Activated CD4-positive, alpha-beta T cell treated with anti-CD3 and anti-CD28 coated beads, Interleukin-2, amount 10 ng/mL, durations not matched to agents 7 days and 5 days (primary cell): Measurements from ENCODE around the gene WAPL. TPM values are rescaled to one million over a fixed set of nuclear protein-coding genes. Genes with fewer than 3 reads are reported as not detected.
"Not testable (repeated sequence)": the region's sequence is repeated elsewhere in the genome, so short reads cannot be mapped to it uniquely, and the experiment has no call there.

Experiments
- CTCF ChIA-PET: fragments of 350-600 bp; sonication (Branson Sonifier 250); formaldehyde crosslinking; loops from one replicate; lab custom pipeline; 2021; ENCODE audit warnings: antibody characterized with exemption; lab: Charles Lee
- POLR2A ChIA-PET: fragments of 350-600 bp; sonication (Branson Sonifier 250); formaldehyde crosslinking; loops from one replicate; lab custom pipeline; 2021; ENCODE audit warnings: antibody characterized with exemption; lab: Charles Lee
- DNase-seq: peaks from one replicate; pipeline ENCODE4 v3.0.0-alpha.2; 2020
- H3K27ac Mint-ChIP-seq: one replicate; pipeline ENCODE4 v1.8.0; 2021; ENCODE audit warnings: mild to moderate bottlenecking, moderate library complexity, mixed read lengths
- H3K27me3 Mint-ChIP-seq: one replicate; pipeline ENCODE4 v1.8.0; 2021; ENCODE audit warnings: mixed read lengths
- H3K36me3 Mint-ChIP-seq: one replicate; pipeline ENCODE4 v1.8.0; 2021; ENCODE audit warnings: low read depth, mixed read lengths
- H3K4me1 Mint-ChIP-seq: one replicate; pipeline ENCODE4 v1.8.0; 2021; ENCODE audit warnings: mixed read lengths
- H3K4me3 Mint-ChIP-seq: one replicate; pipeline ENCODE4 v1.8.0; 2021; ENCODE audit warnings: mild to moderate bottlenecking, moderate library complexity, mixed read lengths
- H3K9me3 Mint-ChIP-seq: one replicate; pipeline ENCODE4 v1.8.0; 2021; ENCODE audit warnings: mixed read lengths
- total RNA-seq, 2 experiments: library from RNA; stranded (reverse); gene quantifications; one replicate each; pipeline ENCODE4 v1.2.3, GENCODE V29; 2021

Gene WAPL
- total RNA-seq, 2 experiments from 2014 or later = 50.3 to 54.4 TPM

DNA sequence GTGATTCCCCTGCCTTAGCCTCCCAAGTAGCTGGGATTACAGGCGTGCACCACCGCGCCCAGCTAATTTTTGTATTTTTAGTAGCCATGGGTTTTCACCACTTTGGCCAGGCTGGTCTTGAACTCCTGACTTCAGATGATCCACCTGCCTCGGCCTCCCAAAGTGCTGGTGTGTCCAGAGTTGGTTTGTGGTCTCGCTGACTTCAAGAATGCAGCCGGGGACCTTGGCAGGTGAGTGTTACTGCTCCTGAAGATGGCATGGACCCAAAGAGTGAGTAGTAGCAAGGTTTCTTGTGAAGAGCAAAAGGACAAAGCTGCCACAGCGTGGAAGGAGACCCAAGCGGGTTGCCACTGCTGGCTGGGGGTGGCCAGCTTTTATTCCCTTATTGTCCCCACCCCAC, 16.4 kb upstream of the WAPL start:
- POLR2A ChIA-PET, H3K9me3 Mint-ChIP-seq, H3K36me3 Mint-ChIP-seq, H3K27me3 Mint-ChIP-seq, DNase-seq, H3K4me3 Mint-ChIP-seq, H3K27ac Mint-ChIP-seq: not testable (repeated sequence)
- CTCF ChIA-PET = interaction anchor here (0.6 to 1.4 kb wide), 2 partner anchors 100 to 138 kb away, joined by 3 read pairs; no protein-coding TSS in a partner anchor
- H3K4me1 Mint-ChIP-seq = peaks cover 27% of the 10 kb centered on the region

DNA sequence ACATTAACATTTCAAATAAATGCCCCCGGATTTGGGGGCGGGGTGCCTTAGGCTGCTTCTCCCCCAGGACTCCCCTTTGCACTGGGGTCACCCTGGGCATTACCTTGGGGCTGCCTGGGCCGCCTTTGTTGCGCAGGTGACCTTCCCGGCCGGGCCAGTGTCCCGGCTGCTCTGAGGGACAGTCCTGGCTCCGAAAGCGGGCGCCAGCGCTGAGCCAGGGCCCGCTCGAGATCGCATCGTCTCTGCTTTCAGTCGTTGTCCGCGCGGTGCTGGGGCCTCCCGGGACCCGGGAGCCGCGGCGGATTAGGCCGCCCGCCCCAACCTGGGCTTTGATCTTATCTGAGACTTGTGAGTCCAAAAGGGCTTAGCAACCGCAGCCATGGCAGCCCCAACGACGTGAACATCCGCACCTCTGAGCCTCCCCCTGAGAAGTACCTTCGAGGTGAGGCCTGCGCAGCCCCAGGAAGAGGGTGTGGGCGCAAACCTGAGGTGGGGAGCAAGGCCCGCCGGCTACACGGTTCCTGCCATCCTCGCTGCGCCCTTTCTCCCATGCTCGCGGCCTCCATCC, 14.8 kb upstream of the WAPL start:
- POLR2A ChIA-PET = no interaction called here
- peak overlapping the region; percentile 79 for H3K27ac Mint-ChIP-seq
- peak overlapping the region; percentile 52 for H3K4me3 Mint-ChIP-seq
- peak; percentile 55 for DNase-seq
- no peaks in the 10 kb centered on the region for H3K27me3 Mint-ChIP-seq
- H3K9me3 Mint-ChIP-seq = peaks cover 2% of the 10 kb centered on the region
- peaks cover 2% of the 10 kb centered on the region for H3K36me3 Mint-ChIP-seq
- CTCF ChIA-PET = interaction anchor here (1.4 kb wide), 1 partner anchor 136 kb away, joined by 3 read pairs; no protein-coding TSS in a partner anchor
- peaks cover 27% of the 10 kb centered on the region for H3K4me1 Mint-ChIP-seq

DNA sequence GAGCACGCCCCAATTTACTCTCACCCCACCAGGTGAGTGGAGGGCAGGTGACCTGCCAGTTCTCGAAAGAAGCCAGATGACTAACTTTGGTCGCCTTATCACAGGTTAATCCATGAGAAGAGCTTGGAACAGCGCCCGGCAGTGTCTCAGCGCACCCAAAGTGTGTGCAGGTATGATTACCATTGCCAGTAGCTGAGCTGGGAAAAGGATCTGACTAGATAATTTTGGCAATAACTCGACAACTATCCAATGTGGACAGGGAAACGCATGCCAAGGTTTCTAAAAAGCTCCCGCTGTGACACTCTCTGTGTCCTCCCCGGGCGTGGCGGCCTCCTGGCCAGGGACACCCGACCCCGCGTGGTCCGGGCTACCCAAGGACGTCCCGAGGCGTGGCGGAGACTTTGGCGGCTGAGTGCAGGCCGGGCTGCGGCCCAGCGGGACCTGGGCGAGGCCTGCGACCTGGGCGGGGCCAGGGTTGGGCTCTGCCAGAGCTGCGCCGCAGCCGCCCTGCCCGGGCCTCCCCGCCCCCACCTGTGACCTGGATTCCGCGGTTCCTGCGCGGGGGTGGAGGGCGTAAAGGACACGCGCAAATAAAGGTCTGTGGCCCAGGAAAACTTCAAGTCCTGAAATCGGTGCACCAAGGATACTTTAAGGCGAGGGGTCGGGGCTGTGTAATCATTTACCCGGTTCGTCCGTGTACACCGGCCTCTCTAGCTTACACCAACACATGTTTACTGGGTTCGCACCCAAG, 13.7 kb upstream of the WAPL start:
- DNase-seq = no peak
- Mint-ChIP-seq H3K27me3 (no peaks in the 10 kb centered on the region), H3K27ac (peak overlapping the region; percentile 62), H3K4me3 (peak overlapping the region; percentile 50), H3K9me3 (peaks cover 2% of the 10 kb centered on the region), H3K36me3 (peaks cover 2% of the 10 kb centered on the region), H3K4me1 (peaks cover 27% of the 10 kb centered on the region)
- POLR2A ChIA-PET = no interaction called here
- CTCF ChIA-PET = interaction anchor here (1.1 to 1.6 kb wide), 2 partner anchors 40 to 135 kb away, joined by 3 to 4 read pairs; no protein-coding TSS in a partner anchor

DNA sequence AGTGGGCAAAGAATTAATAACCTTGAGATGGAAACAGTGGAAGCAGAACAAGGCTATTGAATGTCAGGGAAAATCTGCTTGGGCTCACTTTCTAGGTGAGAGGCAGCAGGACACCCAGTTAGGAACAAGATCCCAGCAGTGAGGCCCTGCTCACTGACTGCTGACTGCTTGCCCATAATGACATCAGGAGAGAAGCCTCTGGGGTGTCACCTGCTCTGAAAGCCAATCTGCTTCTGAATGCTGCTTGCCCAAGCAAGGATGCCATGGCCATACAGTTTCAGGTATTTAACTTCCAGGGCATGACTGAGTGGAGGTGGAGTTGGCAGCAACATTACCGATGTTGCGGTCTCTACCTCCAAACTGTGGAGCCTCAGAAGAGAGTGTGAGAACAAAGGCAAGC, 11.7 kb upstream of the WAPL start:
- Mint-ChIP-seq H3K36me3 (no peaks in the 10 kb centered on the region), H3K4me1 (peaks cover 13% of the 10 kb centered on the region), H3K4me3 (no peak overlapping the region), H3K27me3 (no peaks in the 10 kb centered on the region), H3K27ac (no peak overlapping the region), H3K9me3 (peaks cover under 1% of the 10 kb centered on the region)
- ChIA-PET CTCF (interaction anchor here (0.5 to 0.6 kb wide), 2 partner anchors 69 to 225 kb away, joined by 3 to 4 read pairs; no protein-coding TSS in a partner anchor), POLR2A (no interaction called here)
- DNase-seq = no peak

DNA sequence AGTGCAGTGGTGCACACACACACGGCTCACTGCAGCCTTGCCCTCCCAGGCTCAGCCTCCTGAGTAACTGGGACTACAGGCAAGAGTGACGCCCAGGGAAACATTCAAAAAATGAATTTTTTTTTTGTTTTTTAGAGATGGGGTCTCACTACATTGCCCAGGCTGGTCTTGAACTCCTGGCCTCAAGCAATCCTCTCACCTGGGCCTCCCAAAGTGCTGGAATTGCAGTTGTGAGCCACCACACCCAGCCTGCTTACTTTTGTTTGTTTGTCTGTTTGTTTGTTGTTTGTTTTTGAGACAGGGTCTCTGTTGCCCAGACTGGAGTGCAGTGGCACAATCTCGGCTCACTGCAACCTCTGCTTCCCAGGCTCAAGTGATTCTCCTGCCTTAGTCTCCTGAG, 7.1 kb upstream of the WAPL start:
- POLR2A ChIA-PET, H3K27ac Mint-ChIP-seq, H3K4me3 Mint-ChIP-seq, H3K27me3 Mint-ChIP-seq, H3K9me3 Mint-ChIP-seq, DNase-seq, H3K36me3 Mint-ChIP-seq: not testable (repeated sequence)
- H3K4me1 Mint-ChIP-seq = peaks cover 13% of the 10 kb centered on the region
- CTCF ChIA-PET = interaction anchor here (0.7 kb wide), 1 partner anchor 376 kb away, joined by 4 read pairs; no protein-coding TSS in a partner anchor

DNA sequence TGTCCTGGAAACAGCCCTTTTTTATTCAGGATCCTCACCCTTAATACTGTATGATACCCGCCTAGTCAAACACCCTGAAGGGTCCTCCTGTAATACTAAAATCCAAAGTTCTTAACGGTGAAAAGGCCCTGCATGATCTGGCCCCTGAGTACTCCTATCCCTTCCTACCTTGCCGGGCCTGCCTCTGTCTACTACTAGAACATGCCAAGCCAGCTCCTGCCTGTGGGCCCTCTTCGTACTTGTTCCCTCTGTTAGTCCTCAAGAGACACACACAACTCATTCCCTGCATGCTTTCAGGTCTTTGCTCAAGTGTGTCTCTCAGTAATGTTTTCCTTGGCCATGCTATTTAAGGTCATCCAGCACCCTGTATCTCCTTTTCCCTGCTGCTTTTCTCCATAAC, 5.0 kb upstream of the WAPL start:
- ChIA-PET CTCF (no interaction called here), POLR2A (no interaction called here)
- Mint-ChIP-seq H3K4me1 (peaks cover 28% of the 10 kb centered on the region), H3K9me3 (no peaks in the 10 kb centered on the region), H3K27me3 (no peaks in the 10 kb centered on the region), H3K36me3 (peaks cover 3% of the 10 kb centered on the region), H3K27ac (no peak overlapping the region), H3K4me3 (no peak overlapping the region)
- DNase-seq = no peak

DNA sequence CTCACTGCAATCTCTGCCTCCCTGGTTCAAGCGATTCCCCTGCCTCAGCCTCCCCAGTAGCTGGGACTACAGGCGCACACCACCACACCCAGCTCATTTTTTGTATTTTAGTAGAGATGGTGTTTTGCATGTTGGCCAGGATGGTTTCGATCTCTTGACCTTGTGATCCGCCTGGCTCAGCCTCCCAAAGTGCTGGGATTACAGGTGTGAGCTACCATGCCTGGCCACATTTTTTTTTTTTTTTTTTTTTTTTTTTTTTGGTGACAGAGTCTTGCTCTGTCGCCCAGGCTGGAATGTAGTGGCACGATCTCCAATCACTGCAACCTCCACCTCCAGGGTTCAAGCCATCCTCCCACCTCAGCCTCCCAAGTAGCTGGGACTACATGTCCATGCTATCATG, 4.1 kb upstream of the WAPL start:
- POLR2A ChIA-PET, DNase-seq, H3K27ac Mint-ChIP-seq, H3K9me3 Mint-ChIP-seq, H3K27me3 Mint-ChIP-seq, H3K36me3 Mint-ChIP-seq, H3K4me3 Mint-ChIP-seq: not testable (repeated sequence)
- CTCF ChIA-PET = interaction anchor here (0.9 kb wide), 1 partner anchor 13 kb away, joined by 3 read pairs; no protein-coding TSS in a partner anchor
- peaks cover 29% of the 10 kb centered on the region for H3K4me1 Mint-ChIP-seq

DNA sequence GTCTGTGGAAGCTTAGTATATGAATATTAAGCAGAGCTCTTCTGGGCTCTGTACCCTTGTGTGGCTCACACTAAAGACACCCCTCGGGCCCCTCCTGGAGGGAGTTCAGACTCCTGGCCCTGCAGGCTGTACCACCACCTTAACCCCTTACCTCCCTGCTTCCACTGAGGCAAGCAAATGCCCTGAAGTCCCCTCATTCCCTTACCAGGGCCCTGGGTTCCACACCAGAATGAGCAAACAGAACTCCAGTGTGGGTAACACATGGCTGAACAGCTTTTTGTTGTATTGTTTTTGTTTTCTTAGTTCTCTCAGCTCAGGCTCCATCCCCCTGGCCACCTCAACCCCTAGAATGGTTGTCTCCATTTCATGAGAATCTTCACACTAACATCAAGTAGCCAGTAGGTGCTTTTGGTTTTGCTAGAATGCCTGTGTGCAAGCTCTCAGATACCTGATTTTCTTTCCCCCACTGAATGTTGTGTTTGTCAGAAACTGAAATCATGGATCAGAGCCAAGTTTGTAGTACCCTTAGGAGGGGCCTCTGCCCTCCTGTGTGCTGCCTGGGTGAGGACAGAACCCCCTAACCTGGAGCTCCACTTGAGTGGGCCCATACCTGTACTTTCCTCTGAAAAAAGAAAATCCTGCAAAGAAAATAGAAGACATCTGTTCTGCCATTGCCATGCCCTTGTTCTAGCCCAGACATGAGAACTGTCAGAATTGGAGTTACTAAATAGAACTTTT, 2.8 kb upstream of the WAPL start:
- H3K36me3 Mint-ChIP-seq = peaks cover 12% of the 10 kb centered on the region
- no peak for DNase-seq
- peaks cover 38% of the 10 kb centered on the region for H3K4me1 Mint-ChIP-seq
- no peaks in the 10 kb centered on the region for H3K27me3 Mint-ChIP-seq
- no peak overlapping the region for H3K4me3 Mint-ChIP-seq
- H3K9me3 Mint-ChIP-seq = no peaks in the 10 kb centered on the region
- no peak overlapping the region for H3K27ac Mint-ChIP-seq
- CTCF ChIA-PET = no interaction called here
- POLR2A ChIA-PET = interaction anchor here (0.6 kb wide), 1 partner anchor 61 kb away, joined by 3 read pairs; no protein-coding TSS in a partner anchor

DNA sequence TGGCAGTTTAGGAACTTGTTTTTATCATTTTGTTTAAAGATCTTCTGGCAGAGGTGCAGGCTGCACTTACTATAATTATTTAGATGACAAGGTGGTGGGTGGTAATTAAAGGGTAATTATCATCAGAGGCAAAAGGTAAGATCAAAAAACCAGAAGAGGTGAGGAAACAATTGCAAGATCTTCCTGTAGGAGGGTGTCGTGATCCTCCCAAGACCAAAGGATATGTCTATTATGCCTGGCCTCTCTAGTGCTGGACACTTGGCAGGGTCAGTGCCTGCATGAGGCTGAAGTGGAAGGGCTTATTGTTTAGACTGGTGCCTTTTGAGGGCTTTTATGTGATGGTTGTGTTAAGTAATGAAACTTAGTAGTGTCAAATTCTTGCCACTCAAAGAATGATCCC, 1.8 kb upstream of the WAPL start:
- peaks cover 15% of the 10 kb centered on the region for H3K36me3 Mint-ChIP-seq
- H3K27ac Mint-ChIP-seq = no peak overlapping the region
- H3K27me3 Mint-ChIP-seq = no peaks in the 10 kb centered on the region
- H3K4me3 Mint-ChIP-seq = peak overlapping the region; percentile 80
- CTCF ChIA-PET = no interaction called here
- peaks cover 48% of the 10 kb centered on the region for H3K4me1 Mint-ChIP-seq
- POLR2A ChIA-PET = no interaction called here
- no peak for DNase-seq
- no peaks in the 10 kb centered on the region for H3K9me3 Mint-ChIP-seq

DNA sequence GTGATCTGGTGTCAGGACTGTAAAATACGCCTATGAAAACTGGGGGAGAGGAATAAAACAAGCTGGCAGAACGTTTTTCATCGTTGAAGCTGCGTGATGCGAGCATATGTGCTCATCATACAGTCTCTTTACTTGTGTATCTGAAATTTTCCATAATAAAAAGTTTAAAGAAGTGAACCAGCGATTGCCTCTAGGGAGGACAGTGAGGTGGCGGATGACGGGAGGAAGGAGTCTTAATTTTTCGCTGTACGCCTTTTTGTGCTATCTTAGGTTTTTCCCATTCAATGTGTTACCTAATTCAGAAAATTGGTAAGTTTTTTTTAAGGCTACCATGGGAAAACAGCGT, 891 bp upstream of the WAPL start:
- ChIA-PET CTCF (interaction anchor here (0.7 to 1.2 kb wide), 3 partner anchors 24 to 122 kb away, joined by 3 read pairs; no protein-coding TSS in a partner anchor), POLR2A (no interaction called here)
- DNase-seq = no peak
- Mint-ChIP-seq H3K4me3 (peak overlapping the region; percentile 80), H3K9me3 (no peaks in the 10 kb centered on the region), H3K27me3 (no peaks in the 10 kb centered on the region), H3K4me1 (peaks cover 57% of the 10 kb centered on the region), H3K36me3 (peaks cover 22% of the 10 kb centered on the region), H3K27ac (peak overlapping the region; percentile 91)

DNA sequence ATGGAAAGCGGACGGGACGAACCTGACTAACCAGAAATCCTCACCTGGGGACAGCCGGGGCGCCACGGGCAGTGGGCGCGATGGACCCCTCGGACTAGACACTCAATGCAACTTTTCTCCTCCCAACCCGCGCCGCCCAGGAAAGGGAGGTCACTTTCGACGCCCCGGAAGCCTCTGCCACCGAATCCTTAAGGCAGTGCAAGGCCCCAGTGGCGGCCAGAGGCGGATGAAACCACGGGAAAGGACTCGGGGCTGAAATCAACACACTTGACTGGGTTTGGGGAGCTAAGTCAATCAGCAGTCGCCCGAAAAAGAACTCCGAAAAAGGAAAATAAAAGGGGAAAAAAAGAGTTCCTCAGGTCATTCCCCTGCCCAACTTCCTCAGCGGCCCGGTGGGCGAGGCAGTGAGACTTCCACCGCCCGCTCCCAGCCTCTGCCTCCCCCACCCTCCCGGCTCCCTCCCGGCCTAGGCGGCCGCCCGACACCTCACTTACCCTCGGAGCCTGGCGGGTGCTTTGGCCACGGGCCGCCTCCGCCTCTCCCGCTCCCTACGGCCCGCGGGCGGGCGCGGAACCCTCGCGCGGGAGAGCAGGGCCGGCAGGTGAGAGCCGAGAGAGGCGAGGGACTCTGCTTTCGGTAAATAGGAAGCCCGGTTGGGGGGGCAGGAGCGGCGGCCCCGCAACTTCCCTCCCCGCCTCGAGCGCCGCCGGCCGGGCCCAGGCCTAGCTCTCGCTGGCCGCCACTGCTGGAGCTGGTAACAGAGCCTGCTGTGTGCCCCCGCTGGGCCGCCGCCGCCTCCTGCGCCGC, 518 bp downstream of the WAPL start:
- Mint-ChIP-seq H3K4me1 (peaks cover 67% of the 10 kb centered on the region), H3K9me3 (no peaks in the 10 kb centered on the region), H3K27me3 (no peaks in the 10 kb centered on the region), H3K4me3 (peak overlapping the region; percentile 89), H3K27ac (peak overlapping the region; percentile 92), H3K36me3 (peaks cover 31% of the 10 kb centered on the region)
- ChIA-PET CTCF (interaction anchor here (0.9 kb wide), 1 partner anchor 64 kb away, joined by 3 read pairs; no protein-coding TSS in a partner anchor), POLR2A (no interaction called here)
- peak; percentile 59 for DNase-seq

DNA sequence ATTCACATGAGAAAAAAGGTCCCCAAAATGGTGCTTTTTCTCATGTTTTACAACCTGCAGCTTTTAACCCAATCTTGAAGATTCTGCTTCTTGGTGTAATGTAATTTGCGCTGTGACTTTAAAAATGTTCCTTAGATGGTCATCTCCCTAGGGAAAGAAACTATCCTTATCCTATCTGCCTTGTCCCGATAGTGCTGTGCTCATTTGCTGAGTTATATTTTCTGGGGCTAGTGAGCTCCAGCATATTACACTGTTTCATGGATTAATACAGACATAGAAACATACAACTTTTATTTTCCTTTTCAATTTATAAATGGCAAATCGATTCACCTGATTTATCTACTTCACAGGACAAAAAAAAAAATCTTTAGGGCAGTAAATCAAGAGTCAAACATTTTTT, 2.8 kb downstream of the WAPL start:
- H3K4me1 Mint-ChIP-seq = peaks cover 73% of the 10 kb centered on the region
- H3K9me3 Mint-ChIP-seq = no peaks in the 10 kb centered on the region
- peaks cover 45% of the 10 kb centered on the region for H3K36me3 Mint-ChIP-seq
- DNase-seq = no peak
- H3K27ac Mint-ChIP-seq = no peak overlapping the region
- ChIA-PET CTCF (interaction anchor here (0.6 to 1.5 kb wide), 2 partner anchors 13 to 67 kb away, joined by 3 to 4 read pairs; no protein-coding TSS in a partner anchor), POLR2A (no interaction called here)
- peak overlapping the region; percentile 17 for H3K4me3 Mint-ChIP-seq
- no peaks in the 10 kb centered on the region for H3K27me3 Mint-ChIP-seq
